ENCODE data around the gene SLC27A1.

SLC27A1 gene

GRCh38 chr19:17470068-17470841 is at the start of gene SLC27A1:
SLC27A1 (plus strand) TSS chr19:17470524; CDS start chr19:17470541, 17 bp downstream.
- DNase-seq: peak; percentile 92 to 95
- TF ChIP-seq POLR2A (IDR thresholded peaks at IDR 0.05; ENCODE audit: low read length) (peak; percentile 25), GATA1 (IDR thresholded peaks at IDR 0.05; ENCODE audit: low read depth, low read length) (no peak)

GRCh38 chr19:17421942-17422341 is 48.4 kb upstream of the SLC27A1 start:
- TF ChIP-seq GATA1 (IDR thresholded peaks at IDR 0.05; ENCODE audit: low read depth, low read length) (no peak), POLR2A (IDR thresholded peaks at IDR 0.05; ENCODE audit: low read length) (no peak)
- DNase-seq: no peak

GRCh38 chr19:17423429-17424208 is 46.7 kb upstream of the SLC27A1 start:
- no peak for DNase-seq
- TF ChIP-seq POLR2A (IDR thresholded peaks at IDR 0.05; ENCODE audit: low read length) (no peak), GATA1 (IDR thresholded peaks at IDR 0.05; ENCODE audit: low read depth, low read length) (no peak)

GRCh38 chr19:17424743-17425365 is 45.5 kb upstream of the SLC27A1 start:
- peak; percentile 69 to 76 for DNase-seq
- no peak for TF ChIP-seq GATA1 (IDR thresholded peaks at IDR 0.05; ENCODE audit: low read depth, low read length)
- no peak for TF ChIP-seq POLR2A (IDR thresholded peaks at IDR 0.05; ENCODE audit: low read length)

- TF ChIP-seq GATA1 (IDR thresholded peaks at IDR 0.05; ENCODE audit: low read depth, low read length) (no peak), POLR2A (IDR thresholded peaks at IDR 0.05; ENCODE audit: low read length) (no peak)
- DNase-seq: no peak
Measured at GRCh38 chr19:17429641-17430113, 40.6 kb upstream of the SLC27A1 start.

- DNase-seq: no peak
- TF ChIP-seq GATA1 (IDR thresholded peaks at IDR 0.05; ENCODE audit: low read depth, low read length) (no peak), POLR2A (IDR thresholded peaks at IDR 0.05; ENCODE audit: low read length) (no peak)
Measured at GRCh38 chr19:17431417-17431816, 38.9 kb upstream of the SLC27A1 start.

- no peak for TF ChIP-seq POLR2A (IDR thresholded peaks at IDR 0.05; ENCODE audit: low read length)
- no peak for TF ChIP-seq GATA1 (IDR thresholded peaks at IDR 0.05; ENCODE audit: low read depth, low read length)
- DNase-seq: no peak
Measured at GRCh38 chr19:17435218-17435617, 35.1 kb upstream of the SLC27A1 start.

- no peak for TF ChIP-seq GATA1 (IDR thresholded peaks at IDR 0.05; ENCODE audit: low read depth, low read length)
- no peak for TF ChIP-seq POLR2A (IDR thresholded peaks at IDR 0.05; ENCODE audit: low read length)
- DNase-seq: no peak
Measured at GRCh38 chr19:17436094-17436873, 34.0 kb upstream of the SLC27A1 start.

GRCh38 chr19:17436874-17437267 is 33.5 kb upstream of the SLC27A1 start:
- DNase-seq: no peak
- TF ChIP-seq GATA1 (IDR thresholded peaks at IDR 0.05; ENCODE audit: low read depth, low read length) (no peak), POLR2A (IDR thresholded peaks at IDR 0.05; ENCODE audit: low read length) (no peak)

GRCh38 chr19:17441241-17442021 is 28.9 kb upstream of the SLC27A1 start:
- TF ChIP-seq POLR2A (IDR thresholded peaks at IDR 0.05; ENCODE audit: low read length) (no peak), GATA1 (IDR thresholded peaks at IDR 0.05; ENCODE audit: low read depth, low read length) (no peak)
- DNase-seq: peak in 1 of 2 experiments; percentile 51

- DNase-seq: no peak
- TF ChIP-seq POLR2A (IDR thresholded peaks at IDR 0.05; ENCODE audit: low read length): no peak
- no peak for TF ChIP-seq GATA1 (IDR thresholded peaks at IDR 0.05; ENCODE audit: low read depth, low read length)
Measured at GRCh38 chr19:17445526-17446165, 24.7 kb upstream of the SLC27A1 start.

GRCh38 chr19:17447704-17448130 is 22.6 kb upstream of the SLC27A1 start:
- no peak for TF ChIP-seq POLR2A (IDR thresholded peaks at IDR 0.05; ENCODE audit: low read length)
- TF ChIP-seq GATA1 (IDR thresholded peaks at IDR 0.05; ENCODE audit: low read depth, low read length): no peak
- no peak for DNase-seq
